ENCODE results near the gene CEP57L1. TPM values are rescaled to one million over a fixed set of nuclear protein-coding genes. Genes with fewer than 3 reads are reported as not detected.
A peak's percentile ranks its signal among the peaks of the same experiment; 100 is the strongest.

CEP57L1 gene
- polyA plus RNA-seq, 3 donors, result 3.4 to 5.2 (median 3.9) TPM

GRCh38 chr6:109096208-109096607, 901 bp downstream of the CEP57L1 start:
- Histone ChIP-seq H3K27me3 (ENCODE audit: control insufficient read depth in 2 of 2, insufficient read depth in 2 of 2, low read length in 2 of 2) (no peaks in the 10 kb centered on the region), H3K4me2 (replicated peaks; ENCODE audit: extremely low read depth, low read length, poor library complexity, severe bottlenecking) (peak overlapping the region; percentile 93), H3K4me1 (ENCODE audit: control insufficient read depth in 1 of 2, insufficient read depth in 2 of 2, low read length in 2 of 2) (peaks cover 24 to 40% of the 10 kb centered on the region in 2 donors), H3K27ac (ENCODE audit: low read depth in 1 of 2, low read length in 2 of 2) (peak overlapping the region in 1 of 2 donors; percentile 95), H3K36me3 (replicated peaks in 1 of 2; ENCODE audit: control insufficient read depth in 1 of 2, insufficient read depth in 2 of 2, low read length in 2 of 2) (no peaks in the 10 kb centered on the region), H4K20me1 (ENCODE audit: insufficient read depth, low read length) (peaks cover 25% of the 10 kb centered on the region), H3K9me3 (replicated peaks in 1 of 2; ENCODE audit: control insufficient read depth in 1 of 2, insufficient read depth in 1 of 2, low read length in 2 of 2) (no peaks in the 10 kb centered on the region), H2AFZ (ENCODE audit: insufficient read depth, low read depth, low read length, poor library complexity, severe bottlenecking) (peak overlapping the region; percentile 93), H3K79me2 (ENCODE audit: insufficient read depth, low read length) (peaks cover 64% of the 10 kb centered on the region), H3K4me3 (replicated peaks in 1 of 3; ENCODE audit: low read depth in 2 of 3, low read length in 3 of 3) (peak overlapping the region; percentile 84 to 98 (median 86)), H3K9ac (ENCODE audit: insufficient read depth, low read length, poor library complexity, severe bottlenecking) (peak overlapping the region; percentile 88)
- DNase-seq, result no peak
- Mint-ChIP-seq H3K9me3 (no peaks in the 10 kb centered on the region), H3K27me3 (ENCODE audit: low read depth in 3 of 3) (peaks cover 0 to 5% (median 0%) of the 10 kb centered on the region in 3 donors), H3K4me1 (peaks cover 39% of the 10 kb centered on the region), H3K36me3 (peaks cover 1 to 8% of the 10 kb centered on the region in 2 donors), H3K4me3 (peak overlapping the region; percentile 94 to 98), H3K27ac (peak overlapping the region in 3 of 7 donors; percentile 63 to 100 (median 100))
- intact Hi-C loops (cut with micrococcal nuclease), result loop anchor here (5.0 to 10.0 kb wide), 5 partner anchors 276 to 1131 kb away; partner anchors contain the start of genes AK9 (in 1 of the 2), CD164 (in 1 of the 2), FIG4 (in 1 of the 2) and MICAL1 (in 1 of the 2)
- 19% methylated on average over 3 of the region's 6 CpGs for WGBS (ENCODE audit: insufficient coverage)
- TF ChIP-seq CTCF (IDR thresholded peaks at IDR 0.05), result no peak

- Histone ChIP-seq H3K27me3 (ENCODE audit: control insufficient read depth in 2 of 2, insufficient read depth in 2 of 2, low read length in 2 of 2) (no peaks in the 10 kb centered on the region), H3K79me2 (ENCODE audit: insufficient read depth, low read length) (peaks cover 52% of the 10 kb centered on the region), H3K4me1 (ENCODE audit: control insufficient read depth in 1 of 2, insufficient read depth in 2 of 2, low read length in 2 of 2) (peaks cover 10 to 25% of the 10 kb centered on the region in 2 donors), H3K9ac (ENCODE audit: insufficient read depth, low read length, poor library complexity, severe bottlenecking) (no peak overlapping the region), H3K27ac (ENCODE audit: low read depth in 1 of 2, low read length in 2 of 2) (no peak overlapping the region), H3K36me3 (replicated peaks in 1 of 2; ENCODE audit: control insufficient read depth in 1 of 2, insufficient read depth in 2 of 2, low read length in 2 of 2) (peaks cover 0 to 3% of the 10 kb centered on the region in 2 donors), H3K9me3 (replicated peaks in 1 of 2; ENCODE audit: control insufficient read depth in 1 of 2, insufficient read depth in 1 of 2, low read length in 2 of 2) (no peaks in the 10 kb centered on the region), H3K4me3 (replicated peaks in 1 of 3; ENCODE audit: low read depth in 2 of 3, low read length in 3 of 3) (no peak overlapping the region), H3K4me2 (replicated peaks; ENCODE audit: extremely low read depth, low read length, poor library complexity, severe bottlenecking) (no peak overlapping the region), H2AFZ (ENCODE audit: insufficient read depth, low read depth, low read length, poor library complexity, severe bottlenecking) (no peak overlapping the region), H4K20me1 (ENCODE audit: insufficient read depth, low read length) (peaks cover 12% of the 10 kb centered on the region)
- H3K27me3 Mint-ChIP-seq (ENCODE audit: low read depth in 3 of 3), result peaks cover 0 to 5% (median 0%) of the 10 kb centered on the region in 3 donors
- DNase-seq, result no peak
- intact Hi-C loops (cut with micrococcal nuclease), result loop anchor here (5.0 to 10.0 kb wide), 5 partner anchors 275 to 1133 kb away; partner anchors contain the start of genes AK9 (in 1 of the 2), CD164 (in 1 of the 2), FIG4 (in 1 of the 2) and MICAL1 (in 1 of the 2)
- WGBS (ENCODE audit: insufficient coverage), result 100% methylated on average over 1 of the region's 1 CpG
- peak overlapping the region in 1 of 7 donors; percentile 55 for H3K27ac Mint-ChIP-seq
- no peak for TF ChIP-seq CTCF (IDR thresholded peaks at IDR 0.05)
- peaks cover 25% of the 10 kb centered on the region for H3K4me1 Mint-ChIP-seq
- no peaks in the 10 kb centered on the region for H3K9me3 Mint-ChIP-seq
- H3K36me3 Mint-ChIP-seq, result peaks cover 8 to 13% of the 10 kb centered on the region in 2 donors
- H3K4me3 Mint-ChIP-seq, result no peak overlapping the region
Observed at GRCh38 chr6:109097661-109098060, 2.4 kb downstream of the CEP57L1 start.

Data from CD14-positive monocyte (primary cell).